ENCODE results near the gene KCNIP4. TPM values are rescaled to one million over a fixed set of nuclear protein-coding genes. Genes with fewer than 3 reads are reported as not detected.
"Not testable (repeated sequence)": the region's sequence is repeated elsewhere in the genome, so short reads cannot be mapped to it uniquely, and the experiment has no call there.

Gene KCNIP4
- total RNA-seq, 1 experiment from 2014 or later: not detected

DNA sequence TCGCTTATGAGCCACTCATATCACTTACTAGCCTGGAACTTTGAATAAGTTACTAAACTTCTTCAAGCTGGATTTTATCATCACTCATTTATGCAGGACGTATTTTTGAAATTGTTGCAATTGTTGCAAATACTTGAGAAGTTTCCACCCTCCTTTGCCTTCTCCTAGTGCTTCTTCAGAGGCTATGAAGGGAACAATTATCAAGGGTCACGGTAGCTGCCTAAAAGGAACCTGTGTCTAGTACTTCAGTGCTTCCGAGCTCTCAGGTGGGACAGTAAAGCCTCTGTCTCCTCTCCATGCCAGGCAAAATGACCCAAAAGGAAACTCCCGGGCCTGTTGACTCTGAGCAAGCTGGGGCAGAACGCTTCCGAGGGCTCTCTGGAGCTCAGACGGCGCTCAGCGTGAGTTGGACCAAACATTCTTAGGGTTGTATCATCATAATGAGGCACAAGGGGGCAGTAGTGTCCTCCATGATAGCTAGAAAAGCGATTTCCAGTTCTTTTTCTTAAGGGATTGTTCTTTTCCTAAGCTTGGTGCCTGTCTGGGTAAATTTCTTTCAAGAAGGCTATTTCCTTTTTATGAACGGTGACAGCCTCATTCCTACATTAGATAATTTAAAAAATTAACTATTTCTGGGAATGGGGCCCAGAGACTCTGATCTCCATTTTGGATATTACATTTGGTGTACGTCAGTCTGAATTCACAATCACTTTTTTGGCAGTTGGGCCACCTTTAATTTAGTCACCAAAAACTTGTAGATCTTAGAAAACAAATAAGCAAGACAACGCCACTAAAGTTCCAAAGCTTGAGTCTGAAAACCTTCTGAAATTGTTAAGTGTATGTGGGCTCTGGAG, 1175.2 kb downstream of the KCNIP4 start:
- DNase-seq (ENCODE audit: low spot score): peak; percentile 68

DNA sequence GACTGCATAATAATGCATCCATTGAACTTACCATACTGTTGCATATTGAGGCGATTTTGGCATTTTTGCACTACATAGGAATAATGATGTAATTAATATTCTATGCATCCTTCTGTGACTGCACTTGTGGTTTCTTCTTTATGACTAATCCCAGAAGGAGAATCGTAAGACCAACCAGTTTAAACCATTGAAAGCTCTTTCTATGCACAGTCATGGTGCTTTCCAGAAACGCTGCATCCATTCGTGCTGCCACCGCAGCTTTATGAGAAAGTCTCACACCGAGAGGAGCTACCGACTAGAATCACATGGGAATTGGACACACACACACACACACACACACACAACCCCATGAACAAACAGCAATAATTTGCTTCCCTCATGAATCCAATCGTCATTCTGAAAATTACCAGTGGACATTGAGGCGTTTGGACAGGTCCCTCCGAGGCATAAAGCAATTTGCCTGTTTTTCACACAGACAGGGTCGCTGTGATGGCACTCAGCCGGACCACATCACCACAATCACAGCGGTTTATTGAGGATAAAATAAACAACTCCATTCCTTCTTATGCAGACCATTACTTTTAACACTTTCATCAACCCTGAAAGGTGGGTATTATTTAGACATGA, 1184.1 kb downstream of the KCNIP4 start:
- peak; percentile 29 for DNase-seq (ENCODE audit: low spot score)

DNA sequence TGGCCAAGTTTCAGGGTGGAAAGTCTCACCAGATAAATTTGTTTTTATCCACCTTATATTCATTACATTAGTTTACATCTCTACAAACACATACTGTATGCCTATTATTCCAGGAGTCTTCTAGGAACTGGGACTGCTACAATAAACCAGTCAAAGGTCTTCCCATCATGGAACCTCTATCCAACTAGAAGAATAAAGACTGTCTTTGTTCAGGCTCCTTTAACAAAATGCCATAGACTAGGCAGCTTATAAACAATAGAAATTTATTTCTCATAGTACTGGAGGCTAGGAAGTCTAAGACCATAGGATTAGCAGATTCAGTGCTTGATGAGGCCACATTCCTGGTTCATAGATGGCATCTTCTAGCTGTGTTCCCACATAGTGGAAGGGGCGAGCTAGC, 1186.7 kb downstream of the KCNIP4 start:
- DNase-seq (ENCODE audit: low spot score): no peak

DNA sequence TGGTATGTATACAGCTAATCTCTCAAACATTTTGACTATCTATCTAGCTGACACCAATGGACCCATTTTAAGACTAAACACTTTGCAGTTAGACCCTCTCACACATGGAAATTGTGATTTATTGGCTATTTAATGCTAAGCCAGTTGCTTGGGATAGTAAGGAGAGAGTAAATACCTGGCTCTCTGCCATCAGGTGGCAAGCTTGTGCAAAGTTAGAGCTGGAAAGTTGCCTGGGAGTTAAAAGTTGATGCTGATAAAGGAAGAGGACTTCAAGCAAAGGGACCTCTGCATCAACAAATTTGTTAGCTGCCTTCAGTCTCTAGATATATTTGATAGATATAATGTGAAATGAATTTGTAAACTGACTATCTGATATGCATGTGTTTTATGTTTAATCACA, 1187.2 kb downstream of the KCNIP4 start:
- no peak for DNase-seq (ENCODE audit: low spot score)

- DNase-seq (ENCODE audit: low spot score): no peak
Measured at GRCh38 chr4:20760053-20760452, 1188.5 kb downstream of the KCNIP4 start.

GRCh38 chr4:20754036-20754435, 1194.5 kb downstream of the KCNIP4 start:
- no peak for DNase-seq (ENCODE audit: low spot score)

DNA sequence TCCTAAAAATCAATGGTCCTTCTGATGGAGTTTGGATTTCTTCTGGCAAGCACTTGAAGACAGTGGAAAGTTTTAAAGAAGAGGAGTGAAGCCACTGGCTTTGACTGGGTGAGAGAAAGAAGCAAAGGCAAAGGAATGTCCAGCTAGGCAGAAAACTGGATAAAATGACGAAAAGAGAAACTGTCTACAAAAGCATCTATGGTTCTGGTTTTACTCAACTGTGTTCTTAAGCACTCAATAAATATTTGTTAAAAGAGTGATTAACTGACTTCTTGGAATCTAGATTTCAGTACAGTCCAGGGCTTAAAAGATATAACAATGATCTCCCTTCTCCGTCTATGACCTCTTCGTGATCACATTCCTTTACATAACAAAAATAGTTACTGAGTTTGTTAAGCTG, 1195.9 kb downstream of the KCNIP4 start:
- DNase-seq (ENCODE audit: low spot score): no peak

DNA sequence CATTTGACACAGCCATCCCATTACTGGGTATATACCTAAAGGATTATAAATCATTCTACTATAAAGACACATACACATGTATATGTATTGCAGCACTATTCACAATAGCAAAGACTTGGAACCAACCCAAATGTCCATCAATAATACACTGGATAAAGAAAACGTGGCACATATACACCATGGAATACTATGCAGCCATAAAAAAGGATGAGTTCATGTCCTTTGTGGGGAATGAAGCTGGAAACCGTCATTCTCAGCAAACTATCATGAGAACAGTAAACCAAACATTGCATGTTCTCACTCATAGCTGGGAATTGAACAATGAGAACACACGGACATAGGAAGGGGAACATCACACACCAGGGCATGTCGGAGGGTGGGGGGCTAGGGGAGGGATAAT, 1202.6 kb downstream of the KCNIP4 start:
- DNase-seq (ENCODE audit: low spot score): not testable (repeated sequence)

DNA sequence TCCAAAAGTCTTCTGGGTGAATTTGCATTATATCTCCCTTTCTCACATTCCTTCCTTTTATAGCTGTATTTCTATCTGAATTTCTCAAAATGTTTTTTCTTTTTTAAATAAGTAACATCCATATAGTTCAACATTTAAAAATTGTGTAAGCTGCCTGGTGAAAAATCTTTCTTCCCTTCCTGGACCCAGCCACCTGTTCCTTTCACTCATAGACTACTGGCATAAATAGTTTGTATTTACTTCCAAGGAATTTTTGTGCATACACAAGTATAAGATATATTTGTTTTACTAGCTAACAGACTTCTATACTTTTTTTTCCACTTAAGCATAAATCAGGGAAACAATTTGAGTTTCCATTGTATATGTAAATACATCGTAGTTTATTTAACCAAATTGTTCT, 1212.6 kb downstream of the KCNIP4 start:
- DNase-seq (ENCODE audit: low spot score): no peak

DNA sequence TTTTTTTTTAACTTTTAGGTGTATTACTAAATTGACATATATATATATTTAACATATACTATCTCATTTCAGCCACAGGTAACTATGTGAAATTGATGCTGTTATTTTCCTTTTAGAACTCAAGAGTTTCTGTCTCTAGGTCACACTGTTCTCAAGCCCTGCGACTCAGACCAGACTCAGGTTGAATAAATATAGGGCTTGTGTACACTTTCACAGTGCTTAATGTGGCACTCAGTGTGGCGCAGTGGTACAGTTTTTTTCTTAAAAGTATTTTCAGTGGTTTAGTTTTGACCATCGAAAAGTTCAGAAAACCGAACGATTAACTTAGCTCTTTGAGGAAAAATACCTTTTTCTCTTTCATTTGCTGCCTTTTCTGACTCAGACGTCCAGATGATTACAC, 1223.7 kb downstream of the KCNIP4 start:
- DNase-seq (ENCODE audit: low spot score): no peak

- DNase-seq (ENCODE audit: low spot score): no peak
Measured at GRCh38 chr4:20723463-20723862, 1225.1 kb downstream of the KCNIP4 start.

- DNase-seq (ENCODE audit: low spot score): no peak
Measured at GRCh38 chr4:20723019-20723418, 1225.6 kb downstream of the KCNIP4 start.

DNA sequence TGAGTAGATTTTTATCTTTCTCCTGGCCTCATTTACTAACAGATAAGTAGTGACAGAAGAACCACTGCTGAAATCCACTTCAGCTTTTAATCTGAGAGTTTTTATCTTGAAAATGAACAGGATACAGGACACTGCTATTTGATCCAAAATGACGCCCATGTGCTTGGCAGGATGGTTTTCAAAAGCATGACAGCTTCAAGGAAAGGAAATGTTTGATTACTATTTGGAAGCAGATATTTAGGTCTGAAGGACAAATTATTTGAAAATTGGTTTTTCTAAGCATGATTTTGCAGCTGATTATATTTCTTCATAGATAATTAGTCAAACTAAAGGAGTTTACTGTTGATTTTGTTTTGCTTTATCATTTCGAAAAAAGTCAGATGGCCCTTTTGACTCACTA, 1237.2 kb downstream of the KCNIP4 start:
- no peak for DNase-seq (ENCODE audit: low spot score)

- DNase-seq (ENCODE audit: low spot score): peak; percentile 96
Measured at GRCh38 chr4:20700007-20700761, 1248.4 kb downstream of the KCNIP4 start, which contains the start of gene PACRGL. Gene PACRGL, plus strand, starts transcription at chr4:20700458. Its CDS starts 4,024 bp downstream, at chr4:20704482.

DNA sequence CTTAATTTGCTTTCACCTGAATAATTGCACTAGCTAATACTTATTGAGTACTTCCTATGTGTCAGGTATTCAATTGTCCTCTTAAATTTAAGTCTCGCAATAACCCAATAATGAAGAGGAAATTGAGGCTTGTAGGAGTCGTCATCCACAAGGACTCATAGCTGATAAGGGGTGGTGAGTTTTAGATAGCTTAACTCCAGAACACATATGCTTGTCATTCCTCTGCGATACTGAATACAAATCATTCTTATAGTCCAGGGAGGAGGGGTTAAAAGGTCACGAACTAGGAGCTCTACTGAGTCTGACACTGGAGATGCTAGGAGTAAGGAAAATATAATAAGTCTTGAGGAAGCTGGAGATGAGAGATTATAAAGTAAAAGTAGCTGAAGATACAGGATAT, 1249.8 kb downstream of the KCNIP4 start:
- no peak for DNase-seq (ENCODE audit: low spot score)

- DNase-seq (ENCODE audit: low spot score): peak; percentile 19
Measured at GRCh38 chr4:20698382-20698781, 1250.2 kb downstream of the KCNIP4 start.

GRCh38 chr4:20696815-20697214, 1251.8 kb downstream of the KCNIP4 start:
- no peak for DNase-seq (ENCODE audit: low spot score)

- DNase-seq (ENCODE audit: low spot score): peak; percentile 25
Measured at GRCh38 chr4:20687864-20688263, 1260.7 kb downstream of the KCNIP4 start.

DNA sequence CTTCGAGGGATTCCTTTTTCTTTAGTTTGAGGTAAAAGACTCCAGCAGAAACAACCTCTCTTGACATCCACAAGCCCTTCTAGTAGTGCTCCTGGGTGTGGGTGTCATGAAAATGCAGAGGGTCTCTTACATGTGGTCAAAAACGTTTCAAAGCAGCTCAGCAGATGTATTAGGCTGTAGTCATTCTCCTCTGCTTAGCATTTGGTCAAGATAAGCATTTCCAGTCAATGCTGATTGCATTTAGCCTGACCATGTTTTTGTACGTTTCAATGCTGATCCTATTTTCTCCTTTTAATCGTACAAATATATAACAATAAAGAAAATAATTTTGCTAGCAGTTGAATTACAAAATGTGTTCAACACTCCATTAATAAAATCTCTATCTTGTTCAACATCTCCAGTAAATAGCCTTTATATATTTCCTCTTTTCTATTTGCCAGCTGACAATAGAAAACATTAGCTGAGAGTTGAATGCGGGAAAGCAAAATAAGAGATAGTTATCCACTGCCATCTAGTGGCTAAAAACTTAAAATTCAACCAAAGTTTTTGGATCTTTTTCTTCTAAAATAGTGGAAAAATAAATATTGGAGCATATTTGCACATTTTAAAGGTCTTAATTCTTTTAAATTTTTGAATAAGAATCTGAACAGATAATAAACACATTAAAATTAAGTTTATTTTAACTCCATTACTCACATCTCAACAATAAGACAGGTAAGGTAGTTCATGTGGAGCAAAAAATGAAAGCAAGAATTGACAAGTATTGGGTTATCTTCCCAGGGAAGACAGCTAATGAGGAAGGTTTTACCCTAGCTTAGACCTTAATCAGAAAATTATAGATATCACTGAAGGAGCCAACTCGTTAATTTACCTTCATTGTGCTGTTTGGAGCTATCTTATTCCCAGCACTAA, 1263.5 kb downstream of the KCNIP4 start:
- peak; percentile 28 for DNase-seq (ENCODE audit: low spot score)

GRCh38 chr4:20683766-20684165, 1264.8 kb downstream of the KCNIP4 start:
- DNase-seq (ENCODE audit: low spot score): no peak

- no peak for DNase-seq (ENCODE audit: low spot score)
Measured at GRCh38 chr4:20682853-20683252, 1265.7 kb downstream of the KCNIP4 start.
